WERI-Rb-1 (cell line): Measurements from ENCODE around the gene CD8B2.

Source experiments
- DNase-seq: peaks from one replicate; pipeline ENCODE4 v3.0.0-alpha.2; 2020
- H3K27ac ChIP-seq: fragments of 250-450 bp; sonication (Bioruptor Pico); 2 replicates; pipeline ENCODE4 v1.5.1; 2020; ENCODE audit warnings: mild to moderate bottlenecking, moderate library complexity
- H3K27me3 ChIP-seq: fragments of 250-450 bp; sonication (Bioruptor Pico); 2 replicates; pipeline ENCODE4 v1.5.1; 2021; ENCODE audit warnings: mild to moderate bottlenecking, low read depth, moderate library complexity; ENCODE audit not compliant: insufficient read depth, severe bottlenecking
- H3K36me3 ChIP-seq: fragments of 250-450 bp; sonication (Bioruptor Pico); 2 replicates; pipeline ENCODE4 v1.5.1; 2020; ENCODE audit warnings: mild to moderate bottlenecking, moderate library complexity
- H3K4me3 ChIP-seq: 2 replicates; pipeline ENCODE4 v1.5.1; 2011; ENCODE audit warnings: low read depth, mild to moderate bottlenecking, control low read depth, low read length
- H3K9me3 ChIP-seq: fragments of 250-450 bp; sonication (Bioruptor Pico); 2 replicates; pipeline ENCODE4 v1.5.1; 2021; ENCODE audit warnings: mild to moderate bottlenecking, moderate library complexity; ENCODE audit not compliant: severe bottlenecking
- CTCF ChIP-seq: IDR thresholded peaks from 2 replicates; pipeline ENCODE4 v1.5.1; 2011; ENCODE audit warnings: low read depth, mild to moderate bottlenecking, control low read depth, inconsistent platforms, low read length

CD8B2 gene

GRCh38 chr2:106547164-106547903, 60.2 kb downstream of the CD8B2 start:
- DNase-seq, result no peak
- Histone ChIP-seq H3K4me3 (no peak overlapping the region), H3K36me3 (no peaks in the 10 kb centered on the region), H3K9me3 (no peaks in the 10 kb centered on the region), H3K27me3 (no peaks in the 10 kb centered on the region), H3K27ac (no peak overlapping the region)
- no peak for TF ChIP-seq CTCF

- H3K9me3 ChIP-seq, result no peaks in the 10 kb centered on the region
- no peak overlapping the region for H3K27ac ChIP-seq
- H3K27me3 ChIP-seq, result no peaks in the 10 kb centered on the region
- H3K4me3 ChIP-seq, result no peak overlapping the region
- DNase-seq, result no peak
- no peak for TF ChIP-seq CTCF
- no peaks in the 10 kb centered on the region for H3K36me3 ChIP-seq
These were observed 64.4 kb downstream of the CD8B2 start for GRCh38 chr2:106551417-106552130.

- Histone ChIP-seq H3K9me3 (no peaks in the 10 kb centered on the region), H3K36me3 (no peaks in the 10 kb centered on the region), H3K4me3 (no peak overlapping the region), H3K27me3 (no peaks in the 10 kb centered on the region), H3K27ac (no peak overlapping the region)
- no peak for TF ChIP-seq CTCF
- DNase-seq, result no peak
These were observed 65.8 kb downstream of the CD8B2 start for GRCh38 chr2:106552921-106553320.

GRCh38 chr2:106553321-106553720, 66.2 kb downstream of the CD8B2 start:
- no peak overlapping the region for H3K4me3 ChIP-seq
- H3K36me3 ChIP-seq, result no peaks in the 10 kb centered on the region
- TF ChIP-seq CTCF, result no peak
- no peaks in the 10 kb centered on the region for H3K9me3 ChIP-seq
- H3K27ac ChIP-seq, result no peak overlapping the region
- H3K27me3 ChIP-seq, result no peaks in the 10 kb centered on the region
- no peak for DNase-seq

- DNase-seq, result no peak
- Histone ChIP-seq H3K27ac (no peak overlapping the region), H3K36me3 (no peaks in the 10 kb centered on the region)
These were observed 67.2 kb downstream of the CD8B2 start for GRCh38 chr2:106554411-106554810.

More at GRCh38 chr2:106554411-106554810, 67.2 kb downstream of the CD8B2 start:
- TF ChIP-seq CTCF, result no peak
- H3K9me3 ChIP-seq, result no peaks in the 10 kb centered on the region
- no peak overlapping the region for H3K4me3 ChIP-seq
- H3K27me3 ChIP-seq, result no peaks in the 10 kb centered on the region
